Measurements from ENCODE around the gene NHSL2.

The NHSL2 gene

DNA sequence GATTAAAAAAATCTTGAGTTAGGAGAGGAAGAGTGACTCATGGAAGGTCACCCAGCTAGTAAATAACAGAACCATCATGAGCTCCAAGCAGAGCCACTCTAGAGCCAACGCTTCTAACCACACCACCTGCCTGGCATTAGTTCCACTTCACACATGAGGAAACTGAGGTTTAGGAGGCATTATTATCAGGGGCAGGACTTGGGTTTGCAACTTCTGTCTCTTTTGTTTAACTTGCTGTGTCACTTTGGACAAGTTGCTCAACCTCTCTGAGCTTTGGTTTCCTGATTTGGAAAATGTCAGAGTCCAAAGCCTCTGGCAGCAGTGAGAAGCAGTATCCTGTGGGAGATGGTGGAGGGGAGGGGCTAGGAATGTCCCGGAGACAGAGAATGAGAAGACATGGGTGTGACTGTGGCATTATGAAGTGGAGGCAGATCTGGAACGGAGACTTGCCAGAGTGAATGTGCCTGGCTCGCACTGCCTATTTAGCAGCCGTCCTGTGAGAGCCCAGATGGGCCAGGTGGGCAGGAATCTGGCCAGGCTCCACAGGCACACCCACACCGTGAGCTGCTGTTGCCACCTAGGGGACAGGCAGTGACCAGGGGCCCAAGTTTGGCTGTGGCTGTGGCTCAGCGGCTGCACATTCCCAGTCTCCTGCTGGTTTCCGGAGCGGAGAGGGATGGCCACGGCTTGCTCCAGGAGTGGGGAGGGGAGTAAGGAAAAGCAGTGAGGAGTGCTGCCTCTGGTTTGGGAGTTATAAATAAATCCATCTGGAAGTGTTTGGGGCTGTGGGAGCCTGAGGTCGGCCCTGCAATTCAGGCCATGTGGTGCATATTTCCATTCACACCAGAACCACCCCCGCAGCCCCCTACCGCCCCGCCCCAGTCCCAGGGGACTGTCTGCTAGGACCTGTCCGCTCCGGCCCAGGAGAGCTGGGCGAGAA is 93.4 kb downstream of the NHSL2 start:
- Histone ChIP-seq H3K9ac (ENCODE audit: low read depth, low read length) (peak overlapping the region; percentile 21; the same call in 1 of the 2 replicates), H3K27ac (ENCODE audit: low read length) (no peak overlapping the region), H3K4me1 (ENCODE audit: insufficient read depth, low read length) (peaks cover 14% of the 10 kb centered on the region), H3K36me3 (ENCODE audit: insufficient read depth, low read depth, low read length) (no peaks in the 10 kb centered on the region), H3K9me3 (ENCODE audit: insufficient read depth, low read depth, low read length) (no peaks in the 10 kb centered on the region), H3K4me3 (ENCODE audit: low read length) (peak overlapping the region; percentile 44; the same call in 1 of the 2 replicates), H3K27me3 (ENCODE audit: insufficient read depth, low read length) (no peaks in the 10 kb centered on the region)

DNA sequence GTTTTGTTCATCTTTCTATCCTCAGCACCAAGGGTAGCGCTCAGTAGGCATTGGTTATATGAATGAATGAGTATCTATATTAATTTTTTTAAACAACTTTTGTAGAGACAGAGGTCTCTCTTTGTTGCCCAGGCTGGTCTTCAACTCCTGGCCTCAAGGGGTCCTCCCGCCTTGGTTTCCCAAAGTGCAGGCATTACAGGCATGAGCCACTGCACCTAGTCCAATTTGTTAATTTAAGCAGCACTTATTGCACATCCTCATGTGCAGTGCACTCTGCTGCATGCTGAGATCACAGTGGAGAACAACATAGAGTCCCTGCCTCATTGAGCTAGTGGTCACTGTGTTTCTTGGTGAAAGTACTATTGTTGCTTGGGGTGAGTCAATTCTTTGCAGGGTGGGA is 94.4 kb downstream of the NHSL2 start:
- Histone ChIP-seq H3K9ac (ENCODE audit: low read depth, low read length) (peak overlapping the region; percentile 21; the same call in 1 of the 2 replicates), H3K4me1 (ENCODE audit: insufficient read depth, low read length) (peaks cover 14% of the 10 kb centered on the region), H3K36me3 (ENCODE audit: insufficient read depth, low read depth, low read length) (no peaks in the 10 kb centered on the region), H3K4me3 (ENCODE audit: low read length) (no peak overlapping the region), H3K27me3 (ENCODE audit: insufficient read depth, low read length) (no peaks in the 10 kb centered on the region), H3K27ac (ENCODE audit: low read length) (no peak overlapping the region), H3K9me3 (ENCODE audit: insufficient read depth, low read depth, low read length) (no peaks in the 10 kb centered on the region)

DNA sequence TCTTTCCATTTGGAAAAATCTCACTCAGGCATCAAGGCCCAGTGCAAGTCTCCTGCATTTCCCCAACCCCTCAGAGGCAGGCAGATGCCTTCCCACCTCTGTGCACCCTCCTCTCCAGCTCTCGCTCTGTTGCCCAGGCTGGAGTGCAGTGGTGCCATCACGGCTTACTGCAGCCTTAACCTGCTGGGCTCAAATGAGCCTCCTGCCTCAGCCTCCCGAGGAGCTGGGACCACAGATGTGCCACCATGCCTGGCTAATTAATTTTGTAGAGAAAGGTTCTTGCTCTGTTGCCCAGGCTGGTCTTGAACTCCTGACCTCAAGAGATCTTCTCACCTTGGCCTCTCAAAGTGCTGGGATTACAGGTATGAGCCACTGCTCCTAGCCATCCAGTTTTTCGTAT is 95.8 kb downstream of the NHSL2 start:
- H3K36me3 ChIP-seq (ENCODE audit: insufficient read depth, low read depth, low read length), result no peaks in the 10 kb centered on the region; the same call in 1 of the 2 replicates
- peaks cover 7% of the 10 kb centered on the region; the same call in 1 of the 2 replicates for H3K4me1 ChIP-seq (ENCODE audit: insufficient read depth, low read length)
- H3K9me3 ChIP-seq (ENCODE audit: insufficient read depth, low read depth, low read length), result no peaks in the 10 kb centered on the region
- no peak overlapping the region for H3K9ac ChIP-seq (ENCODE audit: low read depth, low read length)
- no peaks in the 10 kb centered on the region for H3K27me3 ChIP-seq (ENCODE audit: insufficient read depth, low read length)
- no peak overlapping the region for H3K27ac ChIP-seq (ENCODE audit: low read length)
- no peak overlapping the region for H3K4me3 ChIP-seq (ENCODE audit: low read length)

DNA sequence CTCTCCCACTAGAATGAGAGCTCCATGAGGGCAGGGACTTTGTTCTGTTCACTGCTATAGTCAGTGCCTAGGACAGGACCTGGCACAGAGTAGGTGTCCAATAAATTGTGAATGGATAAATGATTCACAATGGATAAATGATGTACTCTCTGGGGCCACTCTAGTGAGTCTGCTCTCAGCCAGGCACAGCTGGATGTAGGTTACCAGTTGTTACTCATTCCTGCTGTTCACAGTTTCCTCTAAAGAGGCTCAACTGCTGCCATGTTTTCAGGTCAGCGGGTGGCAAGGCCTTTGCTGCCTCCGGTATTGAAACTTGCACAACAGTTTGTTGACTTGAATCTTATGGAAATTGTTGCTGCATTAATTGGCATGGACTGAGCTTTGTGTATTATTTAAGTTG is 99.1 kb downstream of the NHSL2 start:
- H3K27me3 ChIP-seq (ENCODE audit: insufficient read depth, low read length), result no peaks in the 10 kb centered on the region
- H3K36me3 ChIP-seq (ENCODE audit: insufficient read depth, low read depth, low read length), result no peaks in the 10 kb centered on the region; the same call in 1 of the 2 replicates
- H3K4me3 ChIP-seq (ENCODE audit: low read length), result no peak overlapping the region
- no peaks in the 10 kb centered on the region for H3K9me3 ChIP-seq (ENCODE audit: insufficient read depth, low read depth, low read length)
- no peak overlapping the region for H3K27ac ChIP-seq (ENCODE audit: low read length)
- H3K9ac ChIP-seq (ENCODE audit: low read depth, low read length), result no peak overlapping the region
- H3K4me1 ChIP-seq (ENCODE audit: insufficient read depth, low read length), result no peaks in the 10 kb centered on the region

DNA sequence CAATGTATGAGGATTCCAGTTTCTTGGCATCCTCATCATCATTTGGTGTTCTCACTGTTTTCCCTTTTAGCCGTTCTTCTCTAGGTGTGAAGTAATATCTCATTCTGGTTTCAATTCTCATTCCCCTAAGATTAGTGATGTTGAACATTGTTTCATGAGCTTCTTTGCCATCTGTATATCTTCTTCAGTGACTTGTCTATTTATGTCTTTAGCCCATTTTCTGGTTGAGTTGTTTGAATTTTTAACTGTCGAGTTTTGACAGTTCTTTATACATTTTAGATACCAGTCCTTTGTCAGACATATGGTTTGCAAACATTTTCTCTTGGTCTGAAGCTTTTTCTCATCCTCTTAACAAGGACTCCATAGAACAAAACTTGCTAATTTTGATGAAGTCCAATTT is 101.1 kb downstream of the NHSL2 start:
- H3K4me1 ChIP-seq (ENCODE audit: insufficient read depth, low read length), result no peaks in the 10 kb centered on the region
- no peak overlapping the region for H3K27ac ChIP-seq (ENCODE audit: low read length)
- H3K9me3 ChIP-seq (ENCODE audit: insufficient read depth, low read depth, low read length), result no peaks in the 10 kb centered on the region
- no peak overlapping the region for H3K9ac ChIP-seq (ENCODE audit: low read depth, low read length)
- H3K36me3 ChIP-seq (ENCODE audit: insufficient read depth, low read depth, low read length), result no peaks in the 10 kb centered on the region; the same call in 1 of the 2 replicates
- H3K27me3 ChIP-seq (ENCODE audit: insufficient read depth, low read length), result peaks cover 3% of the 10 kb centered on the region; the same call in 1 of the 2 replicates
- H3K4me3 ChIP-seq (ENCODE audit: low read length), result no peak overlapping the region

DNA sequence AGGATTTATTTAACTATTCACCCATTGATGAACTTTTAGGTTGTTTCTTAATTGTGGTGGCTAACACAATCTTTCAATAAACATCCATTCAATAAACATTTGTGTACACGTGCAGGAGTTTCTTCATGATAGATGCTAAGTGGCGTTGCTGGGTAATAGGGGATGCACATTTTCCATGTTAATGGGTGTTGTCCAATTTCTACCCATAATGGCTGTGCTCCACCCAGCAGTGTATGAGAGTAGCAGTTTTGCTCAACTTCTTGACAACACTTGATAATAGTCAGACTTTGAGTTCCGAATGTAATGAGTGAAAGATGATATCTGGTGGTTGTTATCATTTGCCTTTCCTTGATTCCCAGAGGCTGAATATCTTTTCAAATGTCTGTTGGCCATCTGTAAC is 104.7 kb downstream of the NHSL2 start:
- no peaks in the 10 kb centered on the region; the same call in 1 of the 2 replicates for H3K36me3 ChIP-seq (ENCODE audit: insufficient read depth, low read depth, low read length)
- H3K4me3 ChIP-seq (ENCODE audit: low read length), result no peak overlapping the region
- peaks cover 18% of the 10 kb centered on the region for H3K27me3 ChIP-seq (ENCODE audit: insufficient read depth, low read length)
- H3K9me3 ChIP-seq (ENCODE audit: insufficient read depth, low read depth, low read length), result no peaks in the 10 kb centered on the region
- no peak overlapping the region for H3K27ac ChIP-seq (ENCODE audit: low read length)
- no peaks in the 10 kb centered on the region; the same call in 1 of the 2 replicates for H3K4me1 ChIP-seq (ENCODE audit: insufficient read depth, low read length)
- H3K9ac ChIP-seq (ENCODE audit: low read depth, low read length), result no peak overlapping the region

DNA sequence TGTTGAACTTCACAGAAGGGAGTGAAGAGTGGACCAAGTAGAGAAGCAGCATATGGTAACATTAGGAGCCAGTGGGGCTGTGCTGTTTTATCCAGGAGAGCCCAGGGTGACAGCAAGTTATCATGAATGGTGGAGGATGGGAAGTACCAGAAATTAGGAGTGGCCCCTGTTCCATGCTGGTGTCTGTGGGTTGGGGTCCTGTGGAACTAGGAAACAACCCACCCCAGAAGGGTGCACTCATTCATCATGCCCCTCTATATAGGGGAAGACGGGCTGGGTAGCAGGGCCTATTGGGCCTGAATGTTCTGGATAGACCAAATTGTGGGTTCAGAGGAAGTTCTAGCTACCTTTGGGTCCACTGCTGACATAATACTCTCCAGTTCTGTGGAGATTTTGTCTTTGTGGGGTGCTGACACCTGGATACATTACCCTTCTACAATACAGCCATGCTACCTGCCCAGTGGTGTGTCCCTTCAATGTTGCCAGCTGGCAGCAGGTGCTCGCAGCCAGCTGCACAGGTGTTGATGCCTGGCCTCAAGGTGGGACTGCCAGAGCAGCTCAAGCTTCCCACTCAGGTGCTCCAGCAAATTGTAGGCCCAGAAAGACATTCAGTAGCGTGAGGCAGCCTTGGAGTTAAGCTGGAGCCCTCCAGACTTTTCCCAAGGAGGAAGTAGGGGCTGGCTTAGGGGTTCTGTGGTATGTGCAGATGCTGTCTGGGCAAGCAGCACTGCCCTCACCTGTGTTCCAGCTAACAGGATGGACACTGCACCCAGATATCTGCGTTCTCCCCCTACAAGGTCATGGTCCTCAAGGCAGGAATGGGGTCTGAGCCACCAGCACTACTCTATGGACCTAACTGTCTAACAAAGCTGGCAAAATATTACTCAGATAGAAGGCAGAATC is 106.5 kb downstream of the NHSL2 start:
- no peaks in the 10 kb centered on the region; the same call in 1 of the 2 replicates for H3K4me1 ChIP-seq (ENCODE audit: insufficient read depth, low read length)
- peaks cover 18% of the 10 kb centered on the region for H3K27me3 ChIP-seq (ENCODE audit: insufficient read depth, low read length)
- H3K36me3 ChIP-seq (ENCODE audit: insufficient read depth, low read depth, low read length), result no peaks in the 10 kb centered on the region
- no peak overlapping the region for H3K4me3 ChIP-seq (ENCODE audit: low read length)
- H3K9me3 ChIP-seq (ENCODE audit: insufficient read depth, low read depth, low read length), result no peaks in the 10 kb centered on the region
- H3K27ac ChIP-seq (ENCODE audit: low read length), result no peak overlapping the region
- no peak overlapping the region for H3K9ac ChIP-seq (ENCODE audit: low read depth, low read length)

DNA sequence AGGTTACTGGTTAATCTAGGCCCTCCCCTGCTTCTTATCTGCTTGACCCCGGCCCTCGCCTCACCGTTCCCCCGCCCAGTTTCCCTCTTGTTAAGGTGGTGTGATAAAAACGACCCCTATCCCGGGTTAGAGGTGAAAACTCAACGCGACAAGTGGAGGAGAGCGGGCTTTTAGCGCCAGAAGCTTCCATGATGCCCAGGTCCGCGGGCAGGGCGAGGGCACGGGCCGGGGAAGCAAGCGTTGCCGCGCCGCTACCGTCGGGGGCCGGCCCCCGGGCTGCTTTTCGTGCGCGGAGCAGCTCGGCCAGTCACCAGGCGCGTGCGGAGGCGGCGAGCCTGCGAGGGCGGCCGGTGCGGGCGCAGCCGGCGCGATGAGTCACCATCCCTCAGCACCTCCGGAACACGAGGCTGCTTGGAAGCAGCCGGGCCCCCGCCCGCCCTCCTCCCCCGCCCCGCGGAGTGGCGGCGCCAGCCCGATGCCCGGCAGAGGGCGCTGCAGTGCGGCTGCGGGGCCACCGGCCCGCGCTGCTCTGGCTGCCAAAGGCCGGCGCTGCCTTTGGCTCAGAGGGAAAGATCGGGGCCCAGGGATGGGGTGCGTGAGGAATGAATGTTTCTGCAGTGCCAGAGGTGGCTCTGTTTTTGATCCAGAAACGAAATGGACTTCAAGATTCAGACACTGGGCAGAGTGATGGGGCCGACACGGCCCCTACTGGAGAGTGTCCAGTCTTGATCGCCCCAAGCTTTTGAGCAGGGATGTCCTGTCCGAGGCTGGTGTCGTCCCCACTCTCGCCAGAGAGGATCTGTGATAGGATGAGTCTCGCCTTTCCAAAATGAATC is 107.8 kb downstream of the NHSL2 start:
- Histone ChIP-seq H3K4me1 (ENCODE audit: insufficient read depth, low read length) (no peaks in the 10 kb centered on the region; the same call in 1 of the 2 replicates), H3K9me3 (ENCODE audit: insufficient read depth, low read depth, low read length) (no peaks in the 10 kb centered on the region), H3K36me3 (ENCODE audit: insufficient read depth, low read depth, low read length) (no peaks in the 10 kb centered on the region), H3K4me3 (ENCODE audit: low read length) (no peak overlapping the region; the same call in 1 of the 2 replicates), H3K27ac (ENCODE audit: low read length) (no peak overlapping the region), H3K9ac (ENCODE audit: low read depth, low read length) (peak overlapping the region; percentile 53; the same call in 1 of the 2 replicates), H3K27me3 (ENCODE audit: insufficient read depth, low read length) (peaks cover 18% of the 10 kb centered on the region)

DNA sequence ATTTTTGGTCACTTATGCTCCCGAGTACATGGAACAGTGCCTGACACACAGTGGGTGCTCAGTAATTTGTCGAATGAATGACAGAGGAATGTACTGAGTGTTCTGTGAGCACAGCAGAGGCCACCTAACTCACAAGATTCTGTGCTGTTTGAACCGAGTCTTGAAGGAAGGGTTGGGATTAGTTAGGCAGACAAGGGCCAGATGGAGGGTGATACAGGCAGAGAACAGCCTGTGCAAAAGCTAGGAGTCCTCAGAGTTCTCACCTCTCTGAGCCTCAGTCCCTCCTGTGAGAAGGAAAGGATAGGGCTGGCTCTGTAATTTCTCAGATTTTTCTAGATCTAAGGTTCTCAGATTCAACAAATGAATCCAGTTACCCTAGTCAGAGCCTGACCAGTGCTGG is 108.8 kb downstream of the NHSL2 start:
- Histone ChIP-seq H3K36me3 (ENCODE audit: insufficient read depth, low read depth, low read length) (no peaks in the 10 kb centered on the region), H3K9ac (ENCODE audit: low read depth, low read length) (no peak overlapping the region), H3K9me3 (ENCODE audit: insufficient read depth, low read depth, low read length) (no peaks in the 10 kb centered on the region), H3K27me3 (ENCODE audit: insufficient read depth, low read length) (peaks cover 18% of the 10 kb centered on the region), H3K4me1 (ENCODE audit: insufficient read depth, low read length) (no peaks in the 10 kb centered on the region; the same call in 1 of the 2 replicates), H3K27ac (ENCODE audit: low read length) (no peak overlapping the region), H3K4me3 (ENCODE audit: low read length) (no peak overlapping the region)

DNA sequence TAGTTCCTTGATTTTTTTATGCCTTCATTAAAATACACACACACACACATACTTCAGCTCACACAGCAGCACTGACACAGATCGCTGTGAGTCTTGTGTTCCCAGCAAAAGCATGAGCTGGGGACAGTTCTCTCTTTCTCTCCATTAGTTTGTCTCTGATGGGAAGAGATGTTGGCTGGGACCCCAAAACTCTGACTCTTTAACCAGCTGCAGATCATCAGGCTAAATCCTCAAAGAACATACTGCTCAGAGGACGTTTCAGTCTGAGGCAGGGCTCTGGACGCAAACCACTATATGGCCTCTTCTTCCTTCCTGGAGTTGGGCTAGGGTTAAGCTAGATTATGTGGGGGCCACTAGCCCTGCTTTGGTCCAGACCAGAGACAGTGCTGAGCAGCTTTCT is 109.6 kb downstream of the NHSL2 start:
- H3K9me3 ChIP-seq (ENCODE audit: insufficient read depth, low read depth, low read length), result no peaks in the 10 kb centered on the region
- H3K9ac ChIP-seq (ENCODE audit: low read depth, low read length), result no peak overlapping the region
- H3K36me3 ChIP-seq (ENCODE audit: insufficient read depth, low read depth, low read length), result no peaks in the 10 kb centered on the region
- H3K27ac ChIP-seq (ENCODE audit: low read length), result no peak overlapping the region
- no peaks in the 10 kb centered on the region; the same call in 1 of the 2 replicates for H3K4me1 ChIP-seq (ENCODE audit: insufficient read depth, low read length)
- H3K27me3 ChIP-seq (ENCODE audit: insufficient read depth, low read length), result peaks cover 18% of the 10 kb centered on the region
- H3K4me3 ChIP-seq (ENCODE audit: low read length), result no peak overlapping the region

DNA sequence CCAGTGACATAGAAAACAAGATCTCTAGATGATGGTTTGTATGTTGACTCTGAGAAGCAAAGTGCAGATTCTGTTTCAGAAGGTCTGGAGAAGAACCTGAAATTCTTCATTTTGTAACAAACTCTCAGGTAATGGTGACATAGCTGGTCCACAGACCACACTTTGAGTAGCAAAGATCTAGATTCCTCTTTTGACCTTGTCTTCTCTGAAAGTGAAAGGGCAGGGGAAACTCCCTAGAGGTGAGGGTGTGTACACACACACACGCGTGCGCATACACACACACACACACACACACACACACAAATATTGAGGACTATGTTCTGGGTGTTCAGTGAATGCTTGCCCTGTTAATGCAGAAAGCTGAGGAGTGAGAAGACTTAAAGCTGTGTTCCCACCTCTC is 110.1 kb downstream of the NHSL2 start:
- no peaks in the 10 kb centered on the region; the same call in 1 of the 2 replicates for H3K4me1 ChIP-seq (ENCODE audit: insufficient read depth, low read length)
- no peak overlapping the region for H3K9ac ChIP-seq (ENCODE audit: low read depth, low read length)

More for the DNA sequence above, 110.1 kb downstream of the NHSL2 start:
- Histone ChIP-seq H3K36me3 (ENCODE audit: insufficient read depth, low read depth, low read length) (no peaks in the 10 kb centered on the region), H3K27ac (ENCODE audit: low read length) (no peak overlapping the region), H3K4me3 (ENCODE audit: low read length) (no peak overlapping the region), H3K9me3 (ENCODE audit: insufficient read depth, low read depth, low read length) (no peaks in the 10 kb centered on the region), H3K27me3 (ENCODE audit: insufficient read depth, low read length) (peaks cover 18% of the 10 kb centered on the region)

Data from iPS-20b (cell line).